ENCODE measurements around the gene RLN3.
"Not testable (repeated sequence)": the region's sequence is repeated elsewhere in the genome, so short reads cannot be mapped to it uniquely, and the experiment has no call there.

Gene RLN3

GRCh38 chr19:13995017-13995728 is 32.8 kb upstream of the RLN3 start:
- no peak for DNase-seq

- no peak for DNase-seq
Measured at GRCh38 chr19:13995878-13996765, 31.8 kb upstream of the RLN3 start.

GRCh38 chr19:13996928-13997630 is 30.9 kb upstream of the RLN3 start:
- no peak for DNase-seq

- DNase-seq: no peak
Measured at GRCh38 chr19:13997631-13997962, 30.4 kb upstream of the RLN3 start.

DNA sequence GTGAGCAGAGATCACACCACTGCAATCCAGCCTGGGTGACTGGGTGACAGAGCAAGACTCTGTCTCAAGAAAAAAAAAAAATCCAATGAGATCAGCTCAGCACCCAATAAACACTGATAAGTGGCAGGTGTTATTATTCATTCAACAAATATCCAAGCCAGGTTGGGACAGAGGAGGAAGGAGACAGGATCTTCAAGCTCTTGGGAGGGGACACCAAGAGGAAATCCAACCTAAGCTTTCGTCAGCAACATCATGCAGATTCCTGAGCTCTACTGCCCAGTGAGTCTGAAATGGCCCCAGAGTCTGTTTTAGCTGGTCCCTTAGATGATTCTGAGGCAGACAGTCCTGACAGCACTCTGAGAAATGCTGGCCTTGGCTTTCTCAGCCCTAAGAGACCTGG is 29.5 kb upstream of the RLN3 start:
- DNase-seq: no peak

- DNase-seq: no peak
Measured at GRCh38 chr19:13999085-13999484, 28.9 kb upstream of the RLN3 start.

DNA sequence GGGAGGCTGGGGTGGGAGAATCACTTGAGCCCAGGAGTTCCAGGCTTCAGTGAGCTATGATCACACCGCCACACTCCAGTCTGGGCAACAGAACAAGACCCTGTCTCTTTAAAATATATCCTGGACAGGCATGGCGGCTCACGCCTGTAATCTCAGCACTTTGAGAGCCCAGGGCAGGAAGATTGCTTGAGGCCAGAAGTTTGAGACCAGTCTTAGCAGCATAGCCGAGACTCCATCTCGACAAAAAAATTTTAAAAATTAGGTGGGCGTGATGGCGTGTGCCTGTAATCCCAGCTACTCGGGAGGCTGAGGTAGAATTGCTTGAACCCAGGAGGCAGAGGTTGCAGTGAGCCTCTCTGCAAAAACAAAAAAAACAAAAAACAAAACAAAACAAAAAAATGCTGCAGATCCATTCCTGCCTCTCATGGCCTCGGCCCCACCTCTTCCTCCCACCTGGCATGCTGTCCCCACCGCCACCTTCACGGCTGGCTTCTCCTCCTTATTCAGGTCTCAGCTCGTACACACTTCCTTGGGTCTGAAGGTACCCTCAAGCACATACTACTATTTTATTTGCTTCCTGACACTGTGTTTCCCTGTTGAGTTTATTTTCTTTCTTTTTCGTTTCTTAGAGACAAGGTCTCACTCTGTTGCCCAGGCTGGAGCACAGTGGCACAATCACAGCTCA is 27.1 kb upstream of the RLN3 start:
- no peak for DNase-seq

- DNase-seq: peak; percentile 26 to 33
Measured at GRCh38 chr19:14002571-14003250, 25.2 kb upstream of the RLN3 start.

DNA sequence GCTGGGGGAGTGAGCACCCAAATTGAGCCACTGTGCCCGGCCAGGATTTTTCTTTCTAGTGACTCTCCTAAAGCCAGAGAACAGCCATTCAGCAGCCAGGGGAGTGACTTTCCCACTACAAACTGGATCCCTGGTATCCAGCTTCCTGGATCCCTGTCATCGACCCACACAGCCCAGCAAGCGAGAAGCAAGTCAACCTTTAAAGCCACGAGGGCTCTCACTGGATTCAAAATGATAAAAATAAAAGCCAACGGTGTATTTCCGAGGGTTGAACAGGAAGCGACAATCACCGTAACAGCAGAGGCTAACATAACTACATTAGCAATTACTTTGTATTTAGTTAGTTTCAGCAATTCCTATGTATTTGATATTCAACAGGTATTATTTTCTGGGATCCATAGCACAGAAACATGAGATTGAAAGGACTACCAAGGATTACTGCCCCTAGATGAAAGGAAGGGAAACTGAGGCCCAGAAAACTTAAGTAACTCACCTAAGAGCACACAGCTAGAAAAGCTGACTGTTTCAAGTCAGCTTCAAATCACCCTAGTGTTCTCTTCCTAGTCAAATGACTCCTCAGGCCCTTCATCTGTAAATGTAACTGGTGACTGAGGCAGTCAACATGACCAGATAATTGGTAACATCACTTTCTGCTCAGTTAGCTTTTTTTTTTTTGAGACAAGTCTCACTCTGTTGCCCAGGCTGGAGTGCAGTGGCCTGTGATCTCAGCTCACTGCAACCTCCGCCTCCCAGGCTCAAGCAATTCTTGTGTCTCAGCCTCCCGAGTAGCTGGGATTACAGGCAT is 24.5 kb upstream of the RLN3 start:
- DNase-seq: peak; percentile 27 to 28

- DNase-seq: no peak
Measured at GRCh38 chr19:14004619-14005348, 23.2 kb upstream of the RLN3 start.

DNA sequence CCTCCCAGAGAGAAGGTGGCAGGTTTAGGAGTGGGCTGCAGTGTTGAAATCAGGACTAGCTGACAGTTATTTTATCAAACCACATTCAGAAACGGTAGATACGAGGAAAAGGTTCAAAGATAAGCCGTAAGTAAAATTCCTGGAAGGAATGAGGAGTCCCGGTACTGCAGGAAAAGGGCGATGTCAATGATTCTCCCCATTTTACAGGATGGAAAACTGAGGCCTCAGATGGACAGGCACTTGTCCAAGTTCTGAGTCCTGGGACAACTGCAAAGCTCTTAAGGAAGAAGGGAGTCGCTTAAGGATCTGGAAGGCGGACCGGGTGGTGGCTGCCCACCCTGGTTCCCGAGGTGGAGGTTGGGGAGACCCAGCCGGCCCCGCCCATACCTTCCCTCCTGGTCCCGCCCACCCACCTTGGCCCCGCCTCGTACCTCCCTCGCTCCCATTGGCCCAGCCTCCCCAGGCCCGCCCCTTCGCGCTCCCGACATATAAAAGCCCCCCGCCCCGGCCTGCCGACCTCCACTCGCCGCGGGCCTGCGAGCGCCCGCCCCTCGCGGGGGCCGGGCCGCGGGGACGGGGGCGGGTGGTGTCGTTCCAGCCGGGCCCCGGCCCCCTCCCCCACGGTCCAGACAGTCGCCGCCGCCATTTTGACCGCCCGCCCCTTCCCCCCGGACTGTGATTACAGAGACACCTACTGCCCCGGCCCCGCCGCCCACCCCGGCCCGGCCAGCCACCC is 22.4 kb upstream of the RLN3 start:
- peak; percentile 93 to 94 for DNase-seq

DNA sequence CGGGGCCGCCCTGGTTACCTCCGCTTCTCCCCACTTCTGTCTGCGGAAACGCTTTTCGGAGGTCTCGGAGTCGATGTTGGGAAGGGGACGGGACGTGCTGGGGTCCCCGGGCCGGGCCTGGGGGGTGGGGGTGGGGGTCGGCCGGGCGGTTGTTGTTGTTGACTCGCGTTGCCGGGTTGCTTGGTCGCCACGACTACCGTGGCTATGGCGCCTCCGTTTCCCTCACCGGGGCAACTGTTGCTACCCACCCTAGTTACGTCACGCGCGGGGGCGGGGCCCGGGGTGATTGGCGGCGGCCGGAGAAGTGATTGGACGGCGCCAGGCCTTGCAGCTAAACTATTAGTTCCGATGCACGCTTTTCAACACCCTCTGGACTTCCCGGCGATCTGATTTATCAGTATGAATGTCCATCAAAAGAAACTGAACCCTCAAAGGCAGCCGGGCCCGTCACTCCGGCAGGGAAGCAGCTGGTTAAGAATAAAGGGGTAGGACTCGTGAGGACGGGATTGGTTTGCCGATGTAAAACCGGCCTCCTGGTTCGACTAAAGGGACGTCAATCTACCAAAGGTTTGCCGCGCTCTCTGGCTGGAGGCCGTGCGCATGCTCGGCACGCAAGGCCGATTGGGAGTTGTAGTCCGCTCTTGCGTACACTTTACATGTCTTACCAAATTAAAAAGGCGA is 21.7 kb upstream of the RLN3 start, which contains the start of gene RFX1:
RFX1 (minus strand) TSS at position 236 of the 681 bp plus-strand sequence. CDS start 12,477 bp downstream, outside the sequence.
- DNase-seq: peak; percentile 100

DNA sequence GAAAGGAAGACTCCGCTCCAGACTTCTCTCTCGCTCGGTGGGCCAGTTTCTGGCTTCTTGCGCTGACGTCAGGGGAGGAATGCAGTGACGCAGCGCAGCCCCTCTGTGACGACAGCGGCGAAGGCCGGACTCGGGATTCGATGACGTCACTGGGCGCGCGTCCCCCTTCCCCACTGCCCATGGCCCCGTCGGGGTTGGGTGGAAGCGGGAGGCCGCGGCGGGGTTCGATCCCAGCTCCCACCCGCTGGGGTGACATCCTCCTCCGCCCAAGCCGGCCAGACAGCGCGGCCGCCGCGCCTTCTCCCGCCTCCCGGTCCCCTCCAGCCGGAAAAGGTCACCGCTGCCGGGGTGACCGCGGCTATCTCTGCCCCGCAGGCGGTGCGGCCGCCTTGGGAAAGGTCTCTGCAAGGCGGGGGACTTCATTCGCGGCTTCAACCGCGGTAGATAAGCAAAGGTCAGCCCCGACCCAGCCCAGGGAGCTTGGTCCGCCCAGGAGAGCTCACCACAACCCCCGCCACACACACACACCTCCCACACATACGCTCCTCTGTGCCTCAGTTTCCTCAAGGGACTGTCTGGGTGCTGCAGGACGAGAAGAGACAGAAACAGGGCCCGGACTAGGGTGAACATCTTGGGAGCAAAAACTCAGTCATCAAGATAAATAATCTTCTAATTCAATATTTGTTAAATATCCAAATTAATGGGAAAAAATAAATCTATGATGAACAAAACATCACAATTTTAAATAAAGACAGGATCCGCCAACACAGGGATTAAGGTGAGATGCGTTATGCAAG is 21.0 kb upstream of the RLN3 start:
- peak; percentile 84 to 89 for DNase-seq

GRCh38 chr19:14012378-14012915 is 15.5 kb upstream of the RLN3 start:
- no peak for DNase-seq

- DNase-seq: no peak
Measured at GRCh38 chr19:14015524-14016035, 12.4 kb upstream of the RLN3 start.

DNA sequence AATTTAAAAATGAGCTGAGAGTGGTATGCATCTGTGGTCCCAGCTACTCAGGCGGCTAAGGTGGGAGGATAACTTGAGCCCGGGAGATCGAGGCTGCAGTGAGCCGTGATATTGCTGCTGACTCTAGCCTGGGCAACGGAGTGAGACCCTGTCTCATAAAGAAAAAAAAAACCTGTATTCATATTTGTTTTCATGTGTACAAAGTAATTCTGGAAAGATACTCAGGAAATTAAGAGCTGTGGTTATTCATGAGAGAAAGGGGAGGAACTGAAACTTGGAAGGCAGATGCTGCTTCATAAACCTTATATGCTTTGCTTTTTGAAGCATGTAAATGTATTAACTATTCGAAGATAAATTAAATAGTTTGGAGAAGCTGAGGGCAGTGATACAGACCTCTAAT is 8.8 kb upstream of the RLN3 start:
- DNase-seq: no peak

DNA sequence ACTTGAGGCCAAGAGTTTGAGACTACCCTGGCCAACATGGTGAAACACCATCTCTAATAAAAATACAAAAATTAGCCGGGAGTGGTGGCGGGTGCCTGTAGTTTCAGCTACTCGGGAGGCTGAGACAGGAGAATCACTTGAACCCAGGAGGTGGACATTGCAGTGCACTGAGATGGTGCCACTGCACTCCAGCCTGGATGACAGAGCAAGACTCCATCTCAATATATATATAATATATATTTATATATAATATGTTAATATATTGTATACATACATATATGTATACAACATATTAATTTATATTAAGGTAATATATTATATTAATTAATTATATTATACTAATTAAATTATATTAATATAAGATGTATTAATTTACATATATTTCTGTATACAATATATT is 8.2 kb upstream of the RLN3 start:
- not testable (repeated sequence) for DNase-seq

DNA sequence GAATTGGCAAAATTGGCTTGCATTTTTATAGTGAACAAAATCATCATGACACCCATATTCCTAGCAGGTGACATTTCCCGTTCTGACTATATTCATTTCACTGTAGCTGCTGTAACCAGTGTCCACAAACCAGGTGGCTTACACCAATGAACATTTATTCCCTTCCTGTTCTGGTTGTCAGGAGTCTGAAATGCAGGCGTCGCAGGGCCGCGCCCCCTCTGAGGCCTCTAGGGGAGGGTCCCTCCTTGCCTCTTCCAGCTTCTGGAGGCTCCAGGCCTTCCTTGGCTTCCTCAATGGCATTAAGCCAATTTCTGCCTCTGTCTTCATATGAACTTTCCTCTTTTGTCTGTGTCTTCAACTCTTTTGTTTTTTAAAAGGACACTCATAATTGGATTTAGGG is 6.5 kb upstream of the RLN3 start:
- DNase-seq: no peak
